HepG2 (cell line): Measurements from ENCODE around the gene UVSSA. TPM values are rescaled to one million over a fixed set of nuclear protein-coding genes. Genes with fewer than 3 reads are reported as not detected.

ENCODE experiments used
- ATAC-seq: fragments of 200-7000 bp; cut with Tn5 transposase; 3 replicates; pipeline ENCODE4 v1.9.1; 2020; ENCODE audit warnings: mild to moderate bottlenecking, moderate library complexity
- BruUV-seq: library from RNA; stranded (reverse); fragments of 400-500 nt; replicated peaks from 2 replicates; lab custom pipeline; 2021; lab: Mats Ljungman, UMichigan
- CTCF ChIA-PET: fragments of 300-600 bp; formaldehyde crosslinking; extraction: SDS; loops from one replicate; lab custom pipeline; 2021; ENCODE audit warnings: low total read pairs, inconsistent platforms, low intra/inter-chr PET ratio; lab: Yijun Ruan, JAX
- POLR2A ChIA-PET: fragments of 350-600 bp; sonication (Branson Sonifier 250); formaldehyde crosslinking; loops from one replicate; lab custom pipeline; 2020; ENCODE audit warnings: antibody characterized with exemption, inconsistent platforms; lab: Yijun Ruan, JAX
- DNase-seq: peaks from one replicate; pipeline ENCODE4 v3.0.0-alpha.2; 2015; ENCODE audit warnings: low spot score
- FAIRE-seq: peaks from 3 replicates; lab custom pipeline; 2011; peaks lifted over from hg19 to GRCh38; lab: Jason Lieb, UNC
- H2AFZ ChIP-seq: one replicate; pipeline ENCODE4 v1.6.1; 2011; ENCODE audit warnings: low read length, inconsistent platforms
- H3K27ac ChIP-seq: fragments of 300-600 bp; 3 replicates; pipeline ENCODE4 v1.8.0; 2011; ENCODE audit warnings: mixed run types, mild to moderate bottlenecking, mixed read lengths, low read length, inconsistent platforms; ENCODE audit not compliant: insufficient read depth; ENCODE audit errors: extremely low read length
- H3K27me3 ChIP-seq, 2 experiments: fragments of 200-600 bp in 1 of 2; 2 replicates in 1 of 2; 3 replicates in 1 of 2; pipeline versions ENCODE4 v1.6.0 to v1.8.0; 2011; ENCODE audit warnings: low read length in 2 of 2, mild to moderate bottlenecking in 2 of 2, moderate library complexity in 2 of 2, inconsistent platforms in 1 of 2; ENCODE audit not compliant: insufficient read depth in 2 of 2, control insufficient read depth in 1 of 2
- H3K36me3 ChIP-seq, 2 experiments: fragments of 200-600 bp in 1 of 2; replicated peaks in 1 of 2; 2 replicates in 1 of 2; 3 replicates in 1 of 2; pipeline versions ENCODE4 v1.5.1 to v1.8.0; 2011; ENCODE audit warnings: low read length in 2 of 2, inconsistent platforms in 1 of 2; ENCODE audit not compliant: insufficient read depth in 2 of 2, control insufficient read depth in 1 of 2
- H3K4me1 ChIP-seq: 2 replicates; pipeline ENCODE4 v1.5.1; 2012; ENCODE audit warnings: low read length, inconsistent platforms; ENCODE audit not compliant: insufficient read depth
- H3K4me2 ChIP-seq: 2 replicates; pipeline ENCODE4 v1.6.0; 2011; ENCODE audit warnings: low read depth, low read length, inconsistent platforms
- H3K4me3 ChIP-seq, 3 experiments: fragments of 200-600 bp in 1 of 3; sonication (generic), shearing (Covaris generic) in 1 of 3; replicated peaks in 1 of 3; 2 replicates each; pipeline ENCODE4 v1.5.1; 2011 to 2016; ENCODE audit warnings: low read length in 3 of 3, inconsistent platforms in 2 of 3, low read depth in 2 of 3, mild to moderate bottlenecking in 2 of 3, control low read depth in 1 of 3, mixed read lengths in 1 of 3; ENCODE audit not compliant: insufficient read depth in 1 of 3
- H3K79me2 ChIP-seq: one replicate; pipeline ENCODE4 v1.6.1; 2011; ENCODE audit warnings: low read length, inconsistent platforms; ENCODE audit not compliant: insufficient read depth
- H3K9ac ChIP-seq: 2 replicates; pipeline ENCODE4 v1.6.0; 2011; ENCODE audit warnings: mild to moderate bottlenecking, low read depth, low read length, inconsistent platforms; ENCODE audit not compliant: insufficient read depth
- H3K9me3 ChIP-seq: 2 replicates; pipeline ENCODE4 v1.5.1; 2012; ENCODE audit warnings: mild to moderate bottlenecking, low read length
- H4K20me1 ChIP-seq: 2 replicates; pipeline ENCODE4 v1.6.0; 2011; ENCODE audit warnings: inconsistent platforms, mild to moderate bottlenecking, low read length, moderate library complexity; ENCODE audit not compliant: insufficient read depth
- WGBS: methylation state at CpG from one replicate; pipeline ENCODE4 v1.1.6; 2017; ENCODE audit warnings: low lambda C conversion rate; 5-methylcytosine and 5-hydroxymethylcytosine counted together
- in situ Hi-C: cut with HindIII; loops from 2 replicates; pipeline ENCODE4 v1.10.0; 2017; ENCODE audit warnings: low pct_unique_long_range_greater_than_20kb; ENCODE audit not compliant: extremely low pct_ligation_motif_present
- intact Hi-C: fragments of 100-400 bp; cut with micrococcal nuclease; formaldehyde crosslinking; loops from one replicate; pipeline ENCODE4 v1.10.0; 2022; ENCODE audit not compliant: unreplicated experiment
- polyA plus RNA-seq, 8 experiments: library from polyadenylated mRNA; depleted of rRNA in 3 of 8; stranded (reverse) in 7 of 8; unstranded in 1 of 8; fragments of >200 nt; fragmentation: Illumina TruSeq in 4 of 8; extraction: Trizol in 4 of 8; gene quantifications; 2 replicates each; pipeline versions ENCODE4 v1.2.1 to v1.2.3, GENCODE V29; 2011 to 2016; ENCODE audit warnings: low read depth in 4 of 8, missing spikeins in 1 of 8, mixed read lengths in 1 of 8; ENCODE audit not compliant: insufficient read depth in 1 of 8
- total RNA-seq, 5 experiments: library from RNA; depleted of rRNA; stranded (reverse); fragments of >200 nt; fragmentation: Illumina TruSeq; extraction: Trizol; gene quantifications; 2 replicates each; pipeline ENCODE4 v1.2.3, GENCODE V29; 2016; ENCODE audit warnings: low read depth in 1 of 5
- TF ChIP-seq, protein P1 (sequence below): IDR thresholded peaks from 2 replicates; pipeline ENCODE4 v1.6.1; 2012; ENCODE audit warnings: low read length, improper control_type of control experiment
- TF ChIP-seq, protein P2 (sequence below): sonication (generic); formaldehyde crosslinking; IDR thresholded peaks from 2 replicates; pipeline ENCODE4 v1.5.0; 2020; ENCODE audit warnings: mild to moderate bottlenecking, missing genetic modification reagents

UVSSA gene
- total and polyA plus RNA-seq, 2 of the 13 experiments (the other 11 are each of a cell fraction or from before 2014, with no cell fraction given): 4.6 to 8.4 TPM

DNA sequence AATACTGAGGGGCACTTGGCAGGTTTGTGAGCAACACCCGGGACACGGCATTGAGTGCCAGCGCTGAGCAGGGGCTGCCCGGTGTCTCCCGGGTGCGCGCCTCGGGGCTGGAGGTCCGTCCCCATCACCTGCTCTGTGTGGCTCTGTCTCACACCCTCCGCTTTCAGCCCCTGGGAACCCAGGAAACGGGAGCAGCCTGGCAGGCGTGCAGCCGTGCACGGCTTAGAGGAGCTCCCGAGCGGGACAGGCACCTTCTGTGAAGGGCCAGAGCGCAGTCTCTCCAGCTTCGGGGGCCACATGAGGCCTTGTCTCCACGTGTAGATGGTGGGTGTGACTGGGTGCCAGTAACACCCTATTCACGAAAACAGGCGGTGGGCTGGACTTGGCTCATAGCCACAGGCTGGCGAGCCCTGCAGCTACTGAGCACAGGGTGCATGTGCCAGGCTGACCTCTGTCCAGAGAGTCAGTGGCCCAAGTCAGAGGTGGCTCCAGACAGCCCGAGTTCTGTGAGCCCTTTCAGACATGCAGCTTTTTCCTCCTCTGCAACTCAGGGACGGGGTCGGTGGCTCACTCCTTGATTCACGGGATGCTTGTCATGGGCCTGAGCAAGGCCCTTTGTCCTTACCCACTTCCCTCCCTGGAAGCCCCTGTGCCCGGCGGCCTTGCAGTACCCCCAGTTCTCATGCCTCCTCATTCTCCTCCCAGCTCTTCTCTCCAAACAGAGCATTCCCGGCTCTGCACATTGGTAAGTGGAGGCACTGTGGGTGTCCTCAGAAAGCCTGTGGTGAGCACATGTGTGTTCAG, 23.5 kb downstream of the UVSSA start:
- Histone ChIP-seq H3K4me2 (no peak overlapping the region), H3K9me3 (no peaks in the 10 kb centered on the region), H2AFZ (no peak overlapping the region), H3K27me3 (no peaks in the 10 kb centered on the region), H3K27ac (no peak overlapping the region), H3K4me3 (no peak overlapping the region), H3K4me1 (no peaks in the 10 kb centered on the region), H4K20me1 (no peaks in the 10 kb centered on the region), H3K79me2 (no peaks in the 10 kb centered on the region), H3K9ac (no peak overlapping the region), H3K36me3 (peaks cover 4 to 32% of the 10 kb centered on the region in 2 experiments; a peak in 4 of 5 replicates)
- DNase-seq: no peak
- WGBS: 99% methylated on average over 6 of the region's 29 CpGs
- in situ Hi-C loops (no loop called here), intact Hi-C loops (no loop called here)
- FAIRE-seq: no peak
- TF ChIP-seq, protein P1, sequence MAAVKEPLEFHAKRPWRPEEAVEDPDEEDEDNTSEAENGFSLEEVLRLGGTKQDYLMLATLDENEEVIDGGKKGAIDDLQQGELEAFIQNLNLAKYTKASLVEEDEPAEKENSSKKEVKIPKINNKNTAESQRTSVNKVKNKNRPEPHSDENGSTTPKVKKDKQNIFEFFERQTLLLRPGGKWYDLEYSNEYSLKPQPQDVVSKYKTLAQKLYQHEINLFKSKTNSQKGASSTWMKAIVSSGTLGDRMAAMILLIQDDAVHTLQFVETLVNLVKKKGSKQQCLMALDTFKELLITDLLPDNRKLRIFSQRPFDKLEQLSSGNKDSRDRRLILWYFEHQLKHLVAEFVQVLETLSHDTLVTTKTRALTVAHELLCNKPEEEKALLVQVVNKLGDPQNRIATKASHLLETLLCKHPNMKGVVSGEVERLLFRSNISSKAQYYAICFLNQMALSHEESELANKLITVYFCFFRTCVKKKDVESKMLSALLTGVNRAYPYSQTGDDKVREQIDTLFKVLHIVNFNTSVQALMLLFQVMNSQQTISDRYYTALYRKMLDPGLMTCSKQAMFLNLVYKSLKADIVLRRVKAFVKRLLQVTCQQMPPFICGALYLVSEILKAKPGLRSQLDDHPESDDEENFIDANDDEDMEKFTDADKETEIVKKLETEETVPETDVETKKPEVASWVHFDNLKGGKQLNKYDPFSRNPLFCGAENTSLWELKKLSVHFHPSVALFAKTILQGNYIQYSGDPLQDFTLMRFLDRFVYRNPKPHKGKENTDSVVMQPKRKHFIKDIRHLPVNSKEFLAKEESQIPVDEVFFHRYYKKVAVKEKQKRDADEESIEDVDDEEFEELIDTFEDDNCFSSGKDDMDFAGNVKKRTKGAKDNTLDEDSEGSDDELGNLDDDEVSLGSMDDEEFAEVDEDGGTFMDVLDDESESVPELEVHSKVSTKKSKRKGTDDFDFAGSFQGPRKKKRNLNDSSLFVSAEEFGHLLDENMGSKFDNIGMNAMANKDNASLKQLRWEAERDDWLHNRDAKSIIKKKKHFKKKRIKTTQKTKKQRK: no peak
- TF ChIP-seq, protein P2, sequence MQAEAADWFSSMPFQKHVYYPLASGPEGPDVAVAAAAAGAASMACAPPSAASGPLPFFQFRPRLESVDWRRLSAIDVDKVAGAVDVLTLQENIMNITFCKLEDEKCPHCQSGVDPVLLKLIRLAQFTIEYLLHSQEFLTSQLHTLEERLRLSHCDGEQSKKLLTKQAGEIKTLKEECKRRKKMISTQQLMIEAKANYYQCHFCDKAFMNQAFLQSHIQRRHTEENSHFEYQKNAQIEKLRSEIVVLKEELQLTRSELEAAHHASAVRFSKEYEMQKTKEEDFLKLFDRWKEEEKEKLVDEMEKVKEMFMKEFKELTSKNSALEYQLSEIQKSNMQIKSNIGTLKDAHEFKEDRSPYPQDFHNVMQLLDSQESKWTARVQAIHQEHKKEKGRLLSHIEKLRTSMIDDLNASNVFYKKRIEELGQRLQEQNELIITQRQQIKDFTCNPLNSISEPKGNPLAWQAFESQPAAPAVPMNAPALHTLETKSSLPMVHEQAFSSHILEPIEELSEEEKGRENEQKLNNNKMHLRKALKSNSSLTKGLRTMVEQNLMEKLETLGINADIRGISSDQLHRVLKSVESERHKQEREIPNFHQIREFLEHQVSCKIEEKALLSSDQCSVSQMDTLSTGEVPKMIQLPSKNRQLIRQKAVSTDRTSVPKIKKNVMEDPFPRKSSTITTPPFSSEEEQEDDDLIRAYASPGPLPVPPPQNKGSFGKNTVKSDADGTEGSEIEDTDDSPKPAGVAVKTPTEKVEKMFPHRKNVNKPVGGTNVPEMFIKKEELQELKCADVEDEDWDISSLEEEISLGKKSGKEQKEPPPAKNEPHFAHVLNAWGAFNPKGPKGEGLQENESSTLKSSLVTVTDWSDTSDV (CRISPR knock-in tag): 0 out of 2 replicates have a peak, but pooled peaks have one; percentile 29
- no TSS peak for BruUV-seq
- no peak for ATAC-seq
- ChIA-PET POLR2A (no interaction called here), CTCF (no interaction called here)
